ENCODE measurements around the gene DLGAP1. TPM values are rescaled to one million over a fixed set of nuclear protein-coding genes. Genes with fewer than 3 reads are reported as not detected.

DLGAP1 gene
- total and polyA plus RNA-seq, 7 experiments from 2014 or later = 0.32 to 1.0 TPM; not detected in 5

DNA sequence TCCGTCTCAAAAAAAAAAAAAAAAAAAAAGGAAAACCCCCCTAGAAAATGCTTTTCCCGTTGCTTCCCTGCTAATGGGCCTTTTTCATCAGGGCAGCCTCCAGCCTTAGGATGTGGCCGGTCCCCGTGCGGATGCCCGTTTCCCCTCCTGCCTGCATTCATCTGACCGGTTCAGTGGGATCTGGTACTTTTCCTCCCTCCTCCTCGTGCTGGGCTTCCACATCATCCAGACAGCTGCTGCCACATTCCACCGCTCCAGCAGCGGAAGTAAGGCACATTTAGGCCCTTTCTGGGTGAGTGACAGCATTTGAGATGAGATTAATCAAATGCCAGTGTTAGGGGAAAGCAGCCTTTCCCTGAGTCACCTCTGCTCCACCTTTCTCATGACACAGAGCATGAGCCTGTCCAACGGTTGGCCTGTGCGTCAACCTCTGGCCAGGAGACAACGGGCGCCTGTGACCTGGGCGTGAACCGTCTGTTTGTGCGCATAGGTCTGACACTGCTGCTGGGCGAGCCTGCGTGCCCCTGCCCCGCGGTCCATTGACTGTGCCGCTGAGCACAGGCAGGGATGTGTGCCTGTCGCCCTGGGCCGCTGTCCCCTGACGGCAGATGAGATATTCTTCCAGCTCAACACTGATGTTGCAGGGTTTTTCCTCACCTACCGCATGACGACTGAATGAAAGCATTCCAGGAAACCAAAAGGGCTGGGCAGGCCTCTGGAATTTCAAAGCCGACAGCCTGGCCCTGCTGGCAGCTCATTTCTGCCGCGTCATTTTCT is 831.1 kb downstream of the DLGAP1 start:
- H3K4me3 Mint-ChIP-seq = peak overlapping the region in 1 of 10 donors; percentile 67
- intact Hi-C loops (cut with micrococcal nuclease) = loop anchor here (1.0 to 2.0 kb wide), 4 partner anchors 18 to 43 kb away; no protein-coding TSS in a partner anchor
- CTCF ChIA-PET = interaction anchor here (0.6 kb wide), 1 partner anchor 61 kb away, joined by 3 read pairs; no protein-coding TSS in a partner anchor

DNA sequence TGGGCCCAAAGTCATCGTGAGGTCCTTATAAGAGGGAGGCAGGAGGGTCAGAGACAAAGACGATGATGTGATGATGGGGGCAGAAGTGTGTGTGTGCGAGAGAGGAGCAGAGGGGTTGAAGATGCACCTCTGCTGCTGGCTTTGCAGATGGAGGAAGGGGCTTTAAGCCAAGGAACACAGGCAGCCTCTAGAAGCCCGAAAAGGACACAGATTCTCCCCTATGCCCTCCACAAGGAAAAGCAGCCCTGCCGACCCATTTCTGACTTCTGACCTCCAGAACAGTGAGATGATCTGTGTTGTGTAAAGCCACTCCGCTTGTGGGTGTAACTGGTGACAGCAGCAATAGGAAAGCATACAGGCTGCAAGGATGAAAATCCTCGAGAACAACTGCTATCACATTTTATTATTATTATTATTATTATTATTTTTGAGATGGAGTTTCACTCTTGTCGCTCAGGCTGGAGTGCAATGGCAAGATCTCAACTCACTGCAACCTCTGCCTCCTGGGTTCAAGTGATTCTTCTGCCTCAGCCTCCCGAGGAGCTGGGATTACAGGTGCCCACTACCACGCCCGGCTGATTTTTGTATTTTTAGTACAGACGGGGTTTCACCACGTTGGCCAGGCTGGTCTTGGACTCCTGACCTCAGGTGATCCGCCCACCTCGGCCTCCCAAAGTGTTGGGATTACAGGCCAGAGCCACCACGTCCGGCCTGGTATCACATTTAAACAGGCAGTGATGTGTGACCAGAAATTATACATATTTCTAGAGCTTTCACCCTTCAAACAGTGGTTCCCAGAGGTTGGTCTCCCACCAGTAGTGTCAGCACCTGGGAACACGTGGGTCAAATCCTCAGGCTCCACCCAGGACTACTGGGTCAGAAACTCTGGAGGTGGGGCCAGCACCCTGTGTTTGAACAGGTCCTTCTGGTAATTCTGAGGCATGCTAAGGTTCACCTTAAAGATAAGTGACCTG is 834.7 kb downstream of the DLGAP1 start:
- Mint-ChIP-seq H3K4me1 (peaks cover 7 to 35% (median 13%) of the 10 kb centered on the region in 7 donors), H3K4me3 (no peak overlapping the region), H3K9me3 (no peaks in the 10 kb centered on the region), H3K27ac (no peak overlapping the region), H3K36me3 (peaks cover 0 to 2% (median 0%) of the 10 kb centered on the region in 5 donors), H3K27me3 (no peaks in the 10 kb centered on the region)
- no peaks in the 10 kb centered on the region for H3K9me3 ChIP-seq (ENCODE audit: control insufficient read depth in 2 of 3, low read length in 3 of 3)
- CTCF ChIA-PET = no interaction called here
- POLR2A ChIA-PET = no interaction called here
- intact Hi-C loops (cut with micrococcal nuclease) = no loop called here
- no peaks in the 10 kb centered on the region for H3K36me3 ChIP-seq (ENCODE audit: control insufficient read depth in 2 of 3, insufficient read depth in 3 of 3, low read length in 3 of 3)
- H3K4me3 ChIP-seq (ENCODE audit: low read length) = no peak overlapping the region
- ATAC-seq (no peak), DNase-seq (no peak)
- no peaks in the 10 kb centered on the region for H3K27me3 ChIP-seq (ENCODE audit: control insufficient read depth in 2 of 2, insufficient read depth in 2 of 2, low read length in 2 of 2)
- peaks cover 9 to 12% of the 10 kb centered on the region in 2 donors for H3K4me1 ChIP-seq (ENCODE audit: control insufficient read depth in 2 of 2, insufficient read depth in 2 of 2, low read length in 2 of 2)
- H3K27ac ChIP-seq (ENCODE audit: low read depth, low read length) = no peak overlapping the region

More for the DNA sequence above, 831.1 kb downstream of the DLGAP1 start:
- Mint-ChIP-seq H3K9me3 (no peaks in the 10 kb centered on the region), H3K27ac (peak overlapping the region in 2 of 9 donors; percentile 32 to 77), H3K4me1 (peaks cover 7 to 44% (median 14%) of the 10 kb centered on the region in 7 donors), H3K27me3 (no peaks in the 10 kb centered on the region), H3K36me3 (peaks cover 0 to 2% (median 0%) of the 10 kb centered on the region in 5 donors)
- Histone ChIP-seq H3K27me3 (ENCODE audit: control insufficient read depth in 2 of 2, insufficient read depth in 2 of 2, low read length in 2 of 2) (no peaks in the 10 kb centered on the region), H3K27ac (ENCODE audit: low read depth, low read length) (no peak overlapping the region), H3K9me3 (ENCODE audit: control insufficient read depth in 2 of 3, low read length in 3 of 3) (no peaks in the 10 kb centered on the region), H3K4me1 (ENCODE audit: control insufficient read depth in 2 of 2, insufficient read depth in 2 of 2, low read length in 2 of 2) (peaks cover 9 to 12% of the 10 kb centered on the region in 2 donors), H3K4me3 (ENCODE audit: low read length) (no peak overlapping the region), H3K36me3 (ENCODE audit: control insufficient read depth in 2 of 3, insufficient read depth in 3 of 3, low read length in 3 of 3) (no peaks in the 10 kb centered on the region)
- POLR2A ChIA-PET = no interaction called here
- DNase-seq (no peak), ATAC-seq (no peak)

DNA sequence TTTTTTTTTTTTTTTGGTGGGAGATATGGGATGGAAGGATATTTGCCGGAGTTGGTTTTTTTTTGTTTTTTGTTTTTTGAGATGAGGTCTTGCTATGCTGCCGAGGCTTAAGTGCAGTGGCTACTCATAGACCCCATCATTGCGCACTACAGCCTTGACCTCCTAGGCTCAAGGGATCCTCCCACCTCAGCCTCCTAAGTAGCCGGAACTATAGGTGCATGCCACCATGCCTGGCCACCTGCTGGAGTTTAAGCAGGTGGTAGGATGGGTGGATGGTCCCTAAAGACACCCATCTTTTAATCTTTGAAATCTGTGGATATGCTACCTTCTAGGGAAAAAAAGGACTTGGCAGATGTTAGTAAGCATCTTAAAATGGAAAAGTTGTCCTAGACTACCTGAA is 835.4 kb downstream of the DLGAP1 start:
- no peaks in the 10 kb centered on the region for H3K27me3 Mint-ChIP-seq
- H3K36me3 Mint-ChIP-seq = peaks cover 0 to 2% (median 0%) of the 10 kb centered on the region in 5 donors
- H3K4me3 Mint-ChIP-seq = no peak overlapping the region
- DNase-seq (no peak), ATAC-seq (no peak)
- H3K27me3 ChIP-seq (ENCODE audit: control insufficient read depth in 2 of 2, insufficient read depth in 2 of 2, low read length in 2 of 2) = no peaks in the 10 kb centered on the region
- ChIA-PET CTCF (no interaction called here), POLR2A (no interaction called here)
- no peak overlapping the region for H3K27ac Mint-ChIP-seq
- peaks cover 4 to 7% of the 10 kb centered on the region in 2 donors for H3K4me1 ChIP-seq (ENCODE audit: control insufficient read depth in 2 of 2, insufficient read depth in 2 of 2, low read length in 2 of 2)
- H3K27ac ChIP-seq (ENCODE audit: low read depth, low read length) = no peak overlapping the region
- no peaks in the 10 kb centered on the region for H3K9me3 ChIP-seq (ENCODE audit: control insufficient read depth in 2 of 3, low read length in 3 of 3)
- H3K36me3 ChIP-seq (ENCODE audit: control insufficient read depth in 2 of 3, insufficient read depth in 3 of 3, low read length in 3 of 3) = no peaks in the 10 kb centered on the region
- peaks cover 3 to 31% (median 6%) of the 10 kb centered on the region in 7 donors for H3K4me1 Mint-ChIP-seq
- intact Hi-C loops (cut with micrococcal nuclease) = no loop called here
- no peaks in the 10 kb centered on the region for H3K9me3 Mint-ChIP-seq
- no peak overlapping the region for H3K4me3 ChIP-seq (ENCODE audit: low read length)

DNA sequence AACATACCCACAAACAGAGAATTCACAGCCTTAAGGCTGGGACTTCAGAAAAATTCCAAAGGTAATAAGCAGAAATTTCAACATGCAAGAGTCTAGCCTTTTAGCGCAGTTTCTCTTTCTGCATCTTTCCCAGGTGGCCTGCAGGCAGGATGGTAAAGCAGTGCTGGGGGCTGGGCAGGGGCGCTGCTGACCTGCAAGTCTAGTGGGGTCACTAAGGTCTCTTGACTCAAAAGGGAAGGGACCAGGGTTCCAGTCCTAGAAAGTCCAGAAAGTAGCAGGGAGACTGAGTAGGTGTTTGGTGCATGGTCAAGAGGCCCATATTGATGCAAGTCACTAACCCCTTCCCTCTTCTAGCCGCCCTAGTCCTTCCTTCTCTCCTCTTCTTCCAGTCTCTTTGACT is 835.9 kb downstream of the DLGAP1 start:
- Histone ChIP-seq H3K36me3 (ENCODE audit: control insufficient read depth in 2 of 3, insufficient read depth in 3 of 3, low read length in 3 of 3) (no peaks in the 10 kb centered on the region), H3K9me3 (ENCODE audit: control insufficient read depth in 2 of 3, low read length in 3 of 3) (no peaks in the 10 kb centered on the region), H3K27ac (ENCODE audit: low read depth, low read length) (no peak overlapping the region), H3K27me3 (ENCODE audit: control insufficient read depth in 2 of 2, insufficient read depth in 2 of 2, low read length in 2 of 2) (no peaks in the 10 kb centered on the region), H3K4me3 (ENCODE audit: low read length) (no peak overlapping the region), H3K4me1 (ENCODE audit: control insufficient read depth in 2 of 2, insufficient read depth in 2 of 2, low read length in 2 of 2) (peaks cover 0 to 2% of the 10 kb centered on the region in 2 donors)
- H3K27ac Mint-ChIP-seq = no peak overlapping the region
- peaks cover 0 to 2% (median 0%) of the 10 kb centered on the region in 5 donors for H3K36me3 Mint-ChIP-seq
- ChIA-PET POLR2A (interaction anchor here (0.7 kb wide), 1 partner anchor 209 kb away, joined by 3 read pairs; no protein-coding TSS in a partner anchor), CTCF (no interaction called here)
- no peak overlapping the region for H3K4me3 Mint-ChIP-seq
- H3K4me1 Mint-ChIP-seq = peaks cover 0 to 26% (median 3%) of the 10 kb centered on the region in 7 donors
- H3K27me3 Mint-ChIP-seq = no peaks in the 10 kb centered on the region
- H3K9me3 Mint-ChIP-seq = no peaks in the 10 kb centered on the region
- intact Hi-C loops (cut with micrococcal nuclease) = no loop called here
- DNase-seq (no peak), ATAC-seq (no peak)

DNA sequence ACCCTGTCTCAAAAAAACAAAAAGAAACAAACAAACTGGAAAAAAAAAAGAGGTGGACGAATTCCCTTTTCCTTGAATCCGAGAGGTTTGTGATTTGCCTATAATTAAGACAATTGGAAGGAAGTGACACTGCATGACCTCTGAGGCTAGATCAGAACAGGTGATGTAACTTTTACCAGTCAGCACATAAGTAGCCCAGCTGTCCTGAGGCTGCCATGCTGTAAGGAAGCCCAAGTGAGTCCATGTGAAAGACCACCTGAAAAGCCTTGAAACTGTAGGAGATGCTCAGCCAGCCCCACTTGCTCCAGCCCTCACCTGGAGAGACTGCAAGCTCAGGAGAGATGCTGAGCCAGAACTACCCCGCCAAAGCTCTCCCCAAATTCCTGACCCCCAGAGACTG is 838.4 kb downstream of the DLGAP1 start:
- intact Hi-C loops (cut with micrococcal nuclease) = no loop called here
- DNase-seq (no peak), ATAC-seq (no peak)
- H3K9me3 Mint-ChIP-seq = no peaks in the 10 kb centered on the region
- no peaks in the 10 kb centered on the region for H3K36me3 Mint-ChIP-seq
- H3K4me3 Mint-ChIP-seq = no peak overlapping the region
- ChIA-PET POLR2A (no interaction called here), CTCF (no interaction called here)
- H3K4me3 ChIP-seq (ENCODE audit: low read length) = no peak overlapping the region
- H3K27me3 ChIP-seq (ENCODE audit: control insufficient read depth in 2 of 2, insufficient read depth in 2 of 2, low read length in 2 of 2) = no peaks in the 10 kb centered on the region
- peak overlapping the region in 1 of 9 donors; percentile 9 for H3K27ac Mint-ChIP-seq
- H3K4me1 ChIP-seq (ENCODE audit: control insufficient read depth in 2 of 2, insufficient read depth in 2 of 2, low read length in 2 of 2) = no peaks in the 10 kb centered on the region
- no peaks in the 10 kb centered on the region for H3K36me3 ChIP-seq (ENCODE audit: control insufficient read depth in 2 of 3, insufficient read depth in 3 of 3, low read length in 3 of 3)
- no peak overlapping the region for H3K27ac ChIP-seq (ENCODE audit: low read depth, low read length)
- no peaks in the 10 kb centered on the region for H3K27me3 Mint-ChIP-seq
- no peaks in the 10 kb centered on the region for H3K9me3 ChIP-seq (ENCODE audit: control insufficient read depth in 2 of 3, low read length in 3 of 3)
- H3K4me1 Mint-ChIP-seq = peaks cover 0 to 15% (median 0%) of the 10 kb centered on the region in 7 donors

DNA sequence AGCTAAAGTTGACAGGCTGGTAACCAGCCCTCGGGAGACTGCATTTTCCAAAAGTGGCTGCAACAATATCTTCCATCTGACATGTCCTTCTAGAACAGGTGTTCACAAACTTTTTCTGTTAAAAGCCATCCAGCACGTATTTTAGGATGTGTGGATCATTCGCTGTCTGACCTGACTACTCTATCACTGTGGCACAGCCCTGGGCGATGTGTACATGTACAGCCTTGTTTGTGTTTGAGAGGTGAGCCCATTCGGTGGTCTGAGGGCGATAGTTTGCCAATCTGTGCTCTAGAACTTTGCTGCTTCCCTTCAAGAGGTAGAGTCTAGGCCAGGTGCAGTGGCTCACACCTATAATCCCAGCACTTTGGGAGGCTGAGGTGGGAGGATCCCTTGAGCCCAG is 839.0 kb downstream of the DLGAP1 start:
- Histone ChIP-seq H3K27me3 (ENCODE audit: control insufficient read depth in 2 of 2, insufficient read depth in 2 of 2, low read length in 2 of 2) (no peaks in the 10 kb centered on the region), H3K27ac (ENCODE audit: low read depth, low read length) (no peak overlapping the region), H3K4me1 (ENCODE audit: control insufficient read depth in 2 of 2, insufficient read depth in 2 of 2, low read length in 2 of 2) (no peaks in the 10 kb centered on the region), H3K9me3 (ENCODE audit: control insufficient read depth in 2 of 3, low read length in 3 of 3) (no peaks in the 10 kb centered on the region), H3K36me3 (ENCODE audit: control insufficient read depth in 2 of 3, insufficient read depth in 3 of 3, low read length in 3 of 3) (no peaks in the 10 kb centered on the region), H3K4me3 (ENCODE audit: low read length) (no peak overlapping the region)
- no peaks in the 10 kb centered on the region for H3K36me3 Mint-ChIP-seq
- ChIA-PET CTCF (no interaction called here), POLR2A (no interaction called here)
- no peaks in the 10 kb centered on the region for H3K9me3 Mint-ChIP-seq
- peak overlapping the region in 1 of 9 donors; percentile 16 for H3K27ac Mint-ChIP-seq
- no peak overlapping the region for H3K4me3 Mint-ChIP-seq
- no peaks in the 10 kb centered on the region for H3K27me3 Mint-ChIP-seq
- DNase-seq (no peak), ATAC-seq (no peak)
- H3K4me1 Mint-ChIP-seq = peaks cover 0 to 21% (median 0%) of the 10 kb centered on the region in 7 donors
- intact Hi-C loops (cut with micrococcal nuclease) = no loop called here

Data from naive thymus-derived CD4-positive, alpha-beta T cell (primary cell).